ENCODE measurements around the gene IMPG1.

DNA sequence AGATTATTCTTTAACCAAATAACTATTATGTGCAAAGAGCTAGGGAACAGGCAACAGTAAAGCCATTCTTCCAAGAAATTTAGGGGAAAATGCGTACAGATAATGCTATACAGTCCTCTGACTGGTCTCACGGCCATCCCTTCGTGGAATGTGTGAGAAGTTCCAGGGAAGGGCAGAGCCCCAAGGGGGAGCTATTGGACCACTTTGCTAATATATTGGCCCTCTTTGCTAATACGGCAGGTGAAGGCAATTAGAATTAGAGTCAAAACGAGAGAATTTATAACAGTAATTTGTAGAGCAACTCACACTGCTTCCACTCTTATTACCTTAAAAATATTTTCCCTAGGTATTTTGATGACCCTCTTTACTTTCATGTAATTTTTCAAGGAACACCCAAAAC, 140.4 kb downstream of the IMPG1 start:
- TF ChIP-seq, protein P1, sequence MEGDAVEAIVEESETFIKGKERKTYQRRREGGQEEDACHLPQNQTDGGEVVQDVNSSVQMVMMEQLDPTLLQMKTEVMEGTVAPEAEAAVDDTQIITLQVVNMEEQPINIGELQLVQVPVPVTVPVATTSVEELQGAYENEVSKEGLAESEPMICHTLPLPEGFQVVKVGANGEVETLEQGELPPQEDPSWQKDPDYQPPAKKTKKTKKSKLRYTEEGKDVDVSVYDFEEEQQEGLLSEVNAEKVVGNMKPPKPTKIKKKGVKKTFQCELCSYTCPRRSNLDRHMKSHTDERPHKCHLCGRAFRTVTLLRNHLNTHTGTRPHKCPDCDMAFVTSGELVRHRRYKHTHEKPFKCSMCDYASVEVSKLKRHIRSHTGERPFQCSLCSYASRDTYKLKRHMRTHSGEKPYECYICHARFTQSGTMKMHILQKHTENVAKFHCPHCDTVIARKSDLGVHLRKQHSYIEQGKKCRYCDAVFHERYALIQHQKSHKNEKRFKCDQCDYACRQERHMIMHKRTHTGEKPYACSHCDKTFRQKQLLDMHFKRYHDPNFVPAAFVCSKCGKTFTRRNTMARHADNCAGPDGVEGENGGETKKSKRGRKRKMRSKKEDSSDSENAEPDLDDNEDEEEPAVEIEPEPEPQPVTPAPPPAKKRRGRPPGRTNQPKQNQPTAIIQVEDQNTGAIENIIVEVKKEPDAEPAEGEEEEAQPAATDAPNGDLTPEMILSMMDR (IDR thresholded peaks at IDR 0.05) = no peak
- TF ChIP-seq POLR2AphosphoS5 (IDR thresholded peaks at IDR 0.05) = no peak
